ENCODE results near the gene TANGO2. TPM values are rescaled to one million over a fixed set of nuclear protein-coding genes. Genes with fewer than 3 reads are reported as not detected.

The TANGO2 gene
- total RNA-seq, 1 donor from 2014 or later, result 14.8 TPM

- no peak for TF ChIP-seq CTCF (conservative IDR thresholded peaks at IDR 0.05; ENCODE audit: low read depth, low read length)
- no peak for DNase-seq (ENCODE audit: low read depth)
Observed at GRCh38 chr22:20106849-20107237, 85.9 kb downstream of the TANGO2 start.

GRCh38 chr22:20107471-20107901 is 86.6 kb downstream of the TANGO2 start:
- no peak for DNase-seq (ENCODE audit: low read depth)
- TF ChIP-seq CTCF (conservative IDR thresholded peaks at IDR 0.05; ENCODE audit: low read depth, low read length), result no peak
- no peak overlapping the region for H3K4me3 ChIP-seq (ENCODE audit: low read depth, low read length)

More at GRCh38 chr22:20106849-20107237, 85.9 kb downstream of the TANGO2 start:
- no peak overlapping the region for H3K4me3 ChIP-seq (ENCODE audit: low read depth, low read length)

GRCh38 chr22:20107951-20108756 is 87.2 kb downstream of the TANGO2 start:
- TF ChIP-seq CTCF (conservative IDR thresholded peaks at IDR 0.05; ENCODE audit: low read depth, low read length), result no peak
- no peak overlapping the region for H3K4me3 ChIP-seq (ENCODE audit: low read depth, low read length)
- DNase-seq (ENCODE audit: low read depth), result no peak

- no peak overlapping the region for H3K4me3 ChIP-seq (ENCODE audit: low read depth, low read length)
- TF ChIP-seq CTCF (conservative IDR thresholded peaks at IDR 0.05; ENCODE audit: low read depth, low read length), result no peak
- no peak for DNase-seq (ENCODE audit: low read depth)
Observed at GRCh38 chr22:20108757-20109230, 87.9 kb downstream of the TANGO2 start.

- no peak for TF ChIP-seq CTCF (conservative IDR thresholded peaks at IDR 0.05; ENCODE audit: low read depth, low read length)
- no peak for DNase-seq (ENCODE audit: low read depth)
- H3K4me3 ChIP-seq (ENCODE audit: low read depth, low read length), result no peak overlapping the region
Observed at GRCh38 chr22:20109411-20110358, 88.8 kb downstream of the TANGO2 start.

GRCh38 chr22:20110359-20110985 is 89.6 kb downstream of the TANGO2 start:
- H3K4me3 ChIP-seq (ENCODE audit: low read depth, low read length), result no peak overlapping the region
- no peak for TF ChIP-seq CTCF (conservative IDR thresholded peaks at IDR 0.05; ENCODE audit: low read depth, low read length)
- DNase-seq (ENCODE audit: low read depth), result no peak
